ENCODE data around the gene TENT4A.

The TENT4A gene

DNA sequence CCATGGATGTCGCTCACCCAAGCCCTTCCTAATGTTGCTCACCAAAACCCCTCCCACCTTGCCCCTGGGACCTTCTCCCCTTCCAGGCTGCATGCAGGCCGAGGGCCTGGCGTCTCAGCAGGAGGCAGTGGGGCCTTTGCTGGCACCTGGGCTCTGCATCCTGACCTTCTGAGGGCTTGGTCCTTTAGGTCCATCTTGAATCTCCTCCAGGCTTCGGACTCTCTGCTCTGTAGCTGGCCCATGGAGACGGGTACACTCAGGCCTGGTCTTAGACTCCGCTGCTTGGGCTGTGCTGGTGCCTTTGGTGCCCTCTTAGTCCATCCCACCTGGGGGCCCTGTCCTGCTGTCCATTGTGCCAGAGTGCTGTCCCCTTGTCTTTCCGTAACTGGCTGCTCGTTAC lies 14.0 kb downstream of the TENT4A start:
- TF ChIP-seq, protein P1, sequence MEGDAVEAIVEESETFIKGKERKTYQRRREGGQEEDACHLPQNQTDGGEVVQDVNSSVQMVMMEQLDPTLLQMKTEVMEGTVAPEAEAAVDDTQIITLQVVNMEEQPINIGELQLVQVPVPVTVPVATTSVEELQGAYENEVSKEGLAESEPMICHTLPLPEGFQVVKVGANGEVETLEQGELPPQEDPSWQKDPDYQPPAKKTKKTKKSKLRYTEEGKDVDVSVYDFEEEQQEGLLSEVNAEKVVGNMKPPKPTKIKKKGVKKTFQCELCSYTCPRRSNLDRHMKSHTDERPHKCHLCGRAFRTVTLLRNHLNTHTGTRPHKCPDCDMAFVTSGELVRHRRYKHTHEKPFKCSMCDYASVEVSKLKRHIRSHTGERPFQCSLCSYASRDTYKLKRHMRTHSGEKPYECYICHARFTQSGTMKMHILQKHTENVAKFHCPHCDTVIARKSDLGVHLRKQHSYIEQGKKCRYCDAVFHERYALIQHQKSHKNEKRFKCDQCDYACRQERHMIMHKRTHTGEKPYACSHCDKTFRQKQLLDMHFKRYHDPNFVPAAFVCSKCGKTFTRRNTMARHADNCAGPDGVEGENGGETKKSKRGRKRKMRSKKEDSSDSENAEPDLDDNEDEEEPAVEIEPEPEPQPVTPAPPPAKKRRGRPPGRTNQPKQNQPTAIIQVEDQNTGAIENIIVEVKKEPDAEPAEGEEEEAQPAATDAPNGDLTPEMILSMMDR (conservative IDR thresholded peaks at IDR 0.05), result no peak
- no peak for TF ChIP-seq ZFX (IDR thresholded peaks at IDR 0.05)
- H3K27ac ChIP-seq, result no peak overlapping the region

DNA sequence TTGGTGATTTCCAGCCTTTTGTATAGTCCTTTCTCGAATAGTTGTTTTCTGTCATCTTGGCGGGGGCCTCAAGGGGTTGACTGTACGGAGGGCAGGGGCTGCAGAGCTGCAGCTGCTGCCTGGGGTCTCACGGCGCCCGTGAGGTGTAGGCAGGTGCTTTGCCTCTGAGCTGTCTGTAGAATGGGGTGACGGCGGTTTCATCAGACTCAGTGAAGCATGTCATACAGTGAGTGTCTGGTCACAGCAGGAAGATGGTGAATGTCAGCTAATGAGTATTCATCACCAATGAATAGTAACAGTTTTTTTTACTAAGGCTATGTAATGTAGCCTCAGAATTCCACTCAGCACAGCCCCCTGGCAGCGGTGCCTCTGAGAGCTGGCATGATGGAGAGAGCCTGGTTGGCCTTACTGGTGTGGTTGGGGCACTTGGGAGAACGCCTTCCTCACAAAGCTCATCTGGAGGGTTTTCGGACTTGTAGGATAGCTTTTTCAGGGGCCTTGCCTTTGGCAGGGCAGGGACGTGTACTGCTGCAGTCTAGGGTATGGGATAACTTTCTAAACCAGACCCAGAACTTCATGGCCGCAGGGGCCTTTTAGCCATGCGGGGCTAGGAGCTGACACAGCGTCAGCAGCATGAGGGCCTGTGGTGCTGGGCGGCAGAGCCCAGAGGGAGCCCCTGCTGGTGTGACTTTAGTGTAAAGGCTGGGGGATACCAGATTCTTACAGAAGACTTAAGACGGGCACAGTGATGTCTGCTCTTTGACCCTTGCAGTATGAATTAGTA lies 15.0 kb downstream of the TENT4A start:
- no peak overlapping the region for H3K27ac ChIP-seq

DNA sequence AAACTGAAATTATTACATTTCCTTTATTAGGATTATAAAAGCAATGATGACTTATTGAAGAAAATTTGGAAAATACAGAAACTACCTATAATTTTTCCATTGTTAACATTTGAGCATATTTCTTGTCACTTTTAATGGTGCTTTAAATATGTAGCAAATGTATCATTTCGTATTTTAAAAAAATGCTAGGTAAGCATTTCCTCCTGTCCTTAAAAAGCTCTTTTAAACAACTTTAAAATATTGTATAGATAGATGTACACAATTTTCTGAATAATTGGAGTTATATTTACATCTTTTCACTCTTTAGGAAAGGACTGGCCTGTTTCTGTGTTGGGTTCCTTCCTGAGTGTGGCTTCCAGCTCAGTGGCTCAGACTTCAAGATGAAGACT lies 15.6 kb downstream of the TENT4A start:
- TF ChIP-seq, protein P1 (conservative IDR thresholded peaks at IDR 0.05), result no peak
- no peak for TF ChIP-seq ZFX (IDR thresholded peaks at IDR 0.05)
- H3K27ac ChIP-seq, result no peak overlapping the region

More for the DNA sequence above, 15.0 kb downstream of the TENT4A start:
- no peak for TF ChIP-seq ZFX (IDR thresholded peaks at IDR 0.05)
- TF ChIP-seq, protein P1 (conservative IDR thresholded peaks at IDR 0.05), result no peak

DNA sequence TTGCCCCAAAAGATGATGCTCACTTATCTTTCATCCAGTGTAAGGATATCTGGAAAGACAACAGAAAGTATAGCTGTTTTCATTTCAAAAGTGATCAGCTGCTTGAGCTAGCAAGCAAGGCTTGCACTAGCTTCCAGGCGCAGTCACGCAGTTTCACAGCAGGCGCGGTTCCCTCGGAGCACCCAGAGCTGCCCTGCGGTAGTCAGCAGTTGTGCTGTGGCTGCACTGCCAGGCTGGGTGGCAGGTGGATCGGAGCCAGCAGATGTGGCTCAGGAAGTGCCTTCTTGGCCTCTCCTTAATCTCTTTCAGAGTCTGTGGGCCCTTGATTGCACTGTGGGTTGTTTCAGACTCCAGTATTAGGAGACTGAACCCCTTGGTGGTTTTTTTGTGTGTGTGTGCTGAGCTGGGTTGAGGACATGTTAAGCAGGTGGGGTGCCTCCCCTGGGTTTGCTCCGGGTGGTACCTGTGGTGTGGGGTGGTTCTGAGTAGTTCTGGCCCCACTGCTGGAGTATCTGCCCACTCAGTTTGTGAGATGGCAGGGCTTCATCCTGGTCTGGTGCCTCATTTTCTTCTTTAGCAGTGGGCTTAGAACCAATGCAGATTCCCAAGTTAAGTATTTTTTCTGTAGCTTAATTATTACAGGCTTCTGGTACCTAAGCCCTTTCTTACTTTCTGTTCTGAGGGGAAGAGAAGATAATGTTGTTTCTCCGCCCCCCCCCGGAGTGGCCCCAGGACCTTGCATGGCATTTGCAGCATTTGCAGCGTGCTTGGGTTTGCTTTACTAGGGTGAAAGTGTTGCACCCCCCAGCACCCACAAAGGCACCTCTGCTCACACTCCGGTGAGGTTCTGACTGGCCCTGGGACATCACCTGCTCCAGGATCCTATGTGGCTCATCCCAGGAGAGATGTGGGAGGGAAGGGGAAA lies 16.4 kb downstream of the TENT4A start:
- no peak overlapping the region for H3K27ac ChIP-seq
- no peak for TF ChIP-seq ZFX (IDR thresholded peaks at IDR 0.05)
- TF ChIP-seq, protein P1 (conservative IDR thresholded peaks at IDR 0.05), result no peak

DNA sequence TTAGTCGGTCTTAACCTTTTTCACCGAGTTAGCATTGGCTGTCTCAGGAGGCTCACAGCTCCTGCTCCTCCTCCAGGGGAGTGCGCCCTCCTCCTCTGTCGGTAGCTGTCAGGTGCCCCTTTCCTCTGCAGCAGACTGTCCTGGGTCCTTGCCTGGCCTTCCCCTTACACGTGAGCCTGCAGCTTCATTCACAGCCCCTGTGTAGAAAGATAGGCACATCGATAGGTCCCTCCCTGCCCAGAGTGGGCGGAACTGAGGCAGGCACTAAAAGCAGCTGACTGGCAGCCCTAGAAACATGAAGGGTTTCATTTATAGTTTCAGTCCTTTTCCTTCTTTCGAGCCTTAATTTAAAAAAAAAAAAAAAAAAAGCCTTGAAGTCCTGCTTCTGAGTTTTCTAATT lies 17.2 kb downstream of the TENT4A start:
- no peak overlapping the region for H3K27ac ChIP-seq
- TF ChIP-seq ZFX (IDR thresholded peaks at IDR 0.05), result no peak
- TF ChIP-seq, protein P1 (conservative IDR thresholded peaks at IDR 0.05), result no peak

DNA sequence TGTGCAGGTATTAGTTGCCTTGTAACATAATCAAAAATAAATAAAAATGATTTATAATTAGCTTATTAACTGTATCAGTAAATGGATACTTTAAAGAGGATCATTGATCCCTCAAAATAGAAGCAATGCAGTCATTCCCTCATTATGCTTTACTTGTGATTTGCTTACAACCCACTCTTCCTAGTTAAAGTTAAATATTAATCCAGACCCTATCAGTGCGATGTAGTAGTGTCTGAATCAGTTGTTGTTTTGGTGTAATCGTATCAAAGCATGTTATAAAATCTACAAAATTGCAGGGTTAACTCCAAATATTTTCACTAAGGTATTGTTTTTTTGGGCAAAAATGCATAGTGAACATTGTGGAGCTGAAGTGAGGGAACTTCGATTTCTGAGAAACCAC lies 17.6 kb downstream of the TENT4A start:
- no peak overlapping the region for H3K27ac ChIP-seq
- TF ChIP-seq ZFX (IDR thresholded peaks at IDR 0.05), result no peak
- TF ChIP-seq, protein P1 (conservative IDR thresholded peaks at IDR 0.05), result no peak

All from C4-2B (cell line).